Heart left ventricle (tissue), 13 donors: ENCODE data around the gene S100A16.
A peak's percentile ranks its signal among the peaks of the same experiment; 100 is the strongest.

Source experiments
- CTCF ChIP-seq, 12 donors: fragments of 200-600 bp; sonication (generic) in 4 of 12; IDR thresholded peaks; one replicate each; pipeline versions ENCODE4 v1.5.0 to v1.8.0; 2018 to 2022; ENCODE audit warnings: antibody characterized with exemption in 12 of 12, mild to moderate bottlenecking in 5 of 12
- POLR2A ChIP-seq, 2 donors: fragments of 450-650 bp; IDR thresholded peaks; one replicate each; pipeline ENCODE4 v1.6.1; 2017; ENCODE audit warnings: antibody characterized with exemption in 2 of 2, mild to moderate bottlenecking in 2 of 2, moderate library complexity in 2 of 2
- donor health status: ischemic (EF 13 %, LVEDD 7.1; RV severe dilation, severe dysfunction).
- donor health status: DM: no; HTN: yes; CAD: no.
- donor health status: DM: no; HTN: no; CAD: no.
- donor health status: ischemic (EF 25% LVEDD 6.9; RV normal size, moderate dysfunction).
- donor health status: ischemic (EF 25% LVEDD 5.7; RV mildly dilated, moderate dysfunction).
- donor health status: ischemic (EF 35%, LVEDD 5.7; RV mildly dilated, moderate dysfunction).
- donor health status: nonischemic (EF 11% LVEDD 7.7; RV severe dilation, severe dysfunction).
- donor health status: DM: yes; HTN: yes; CAD: no.
- donor health status: PGD.
- donor health status: ischemic (EF 29% LVEDD 5.4; RV normal size, mild dysfunction).
- donor health status: nonischemic (EF 23%, LVEDD 6.1; RV moderate dilation, normal function).

DNA sequence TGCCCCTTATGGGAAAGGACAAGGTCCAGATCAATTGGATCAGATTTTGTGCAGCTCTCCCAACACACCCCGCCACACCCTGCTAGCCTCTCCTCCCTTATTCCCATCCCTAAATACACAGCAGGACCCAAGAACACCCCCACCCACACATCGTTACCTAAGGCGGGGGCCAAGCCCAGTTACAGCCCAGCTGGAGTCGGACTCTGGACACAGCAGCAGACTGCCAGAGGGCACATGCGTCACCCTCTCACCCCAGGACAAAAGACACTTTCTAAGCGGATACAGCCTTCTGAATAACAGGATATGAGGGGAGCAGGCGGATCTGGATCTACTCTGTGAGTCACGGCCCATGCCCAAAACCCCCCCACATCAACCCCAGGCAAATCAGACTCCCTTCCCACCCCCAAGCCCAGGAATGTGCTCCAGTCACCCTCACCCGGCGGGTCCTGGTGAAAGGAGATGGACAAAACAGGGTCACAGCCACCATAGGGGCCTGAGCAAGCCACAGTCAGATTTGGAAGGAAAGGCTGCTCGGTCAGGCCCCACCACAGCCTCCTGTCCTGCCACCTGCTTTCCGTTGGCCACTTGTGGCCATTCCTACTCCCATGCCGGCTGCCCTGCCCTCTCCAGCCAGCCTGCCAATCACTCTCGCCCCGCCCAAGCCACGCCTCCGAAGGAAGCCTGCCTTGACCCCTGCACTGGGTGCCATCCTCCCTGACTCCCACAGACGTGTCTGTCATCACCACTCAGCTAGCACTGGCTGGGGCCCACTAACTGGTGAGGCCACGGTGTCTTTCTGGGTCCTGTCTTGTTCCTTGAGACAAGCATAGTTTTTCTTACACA, 4.0 kb downstream of the S100A16 start:
- TF ChIP-seq CTCF (IDR thresholded peaks at IDR 0.05): no peak
- TF ChIP-seq POLR2A (IDR thresholded peaks at IDR 0.05): peak in 1 of 2 donors; percentile 74
